ENCODE data around the gene PADI2. TPM values are rescaled to one million over a fixed set of nuclear protein-coding genes. Genes with fewer than 3 reads are reported as not detected.

The PADI2 gene
- total and polyA plus RNA-seq, 2 experiments from 2014 or later, result 1.7 to 4.3 TPM

GRCh38 chr1:17116643-17117042, 2.6 kb downstream of the PADI2 start:
- peaks cover 26% of the 10 kb centered on the region for H3K4me1 Mint-ChIP-seq
- H3K4me2 ChIP-seq, result no peak overlapping the region
- H3K9me3 Mint-ChIP-seq, result no peaks in the 10 kb centered on the region
- ATAC-seq, result no peak
- no peaks in the 10 kb centered on the region for H3K36me3 Mint-ChIP-seq (ENCODE audit: low read depth)
- H3K79me2 ChIP-seq (replicated peaks; ENCODE audit: insufficient read depth), result no peaks in the 10 kb centered on the region
- no peak overlapping the region for H3K4me3 Mint-ChIP-seq
- H3K27me3 Mint-ChIP-seq (ENCODE audit: insufficient read depth, low read depth, poor library complexity), result peaks cover 41% of the 10 kb centered on the region
- H3K9me2 ChIP-seq (ENCODE audit: insufficient read depth), result no peaks in the 10 kb centered on the region
- no peak for TF ChIP-seq JUNB (IDR thresholded peaks at IDR 0.05; ENCODE audit: unreplicated experiment)
- no peak for TF ChIP-seq EZH2phosphoT487 (IDR thresholded peaks at IDR 0.05; ENCODE audit: unreplicated experiment)
- no peak for TF ChIP-seq STAT1 (IDR thresholded peaks at IDR 0.05; ENCODE audit: unreplicated experiment)
- TF ChIP-seq CREB1 (CRISPR knock-in tag; IDR thresholded peaks at IDR 0.05; ENCODE audit: low read depth), result no peak
- no peak for TF ChIP-seq NANOG (IDR thresholded peaks at IDR 0.05; ENCODE audit: borderline replicate concordance)
- TF ChIP-seq ZNF331 (CRISPR knock-in tag; IDR thresholded peaks at IDR 0.05; ENCODE audit: low read depth), result no peak
- H2AFZ ChIP-seq, result no peak overlapping the region
- DNase-seq (ENCODE audit: low spot score), result no peak
- no peak overlapping the region for H3K4me3 ChIP-seq
- no peaks in the 10 kb centered on the region; the same call in 1 of the 2 replicates for H4K20me1 ChIP-seq (replicated peaks; ENCODE audit: insufficient read depth)
- no peak overlapping the region for H3K27ac Mint-ChIP-seq
- H3K36me3 ChIP-seq (ENCODE audit: insufficient read depth), result no peaks in the 10 kb centered on the region
- H3K4me1 ChIP-seq (ENCODE audit: insufficient read depth), result peaks cover 6% of the 10 kb centered on the region; the same call in 1 of the 2 replicates
- H3F3A ChIP-seq (replicated peaks; ENCODE audit: low read depth), result no peaks in the 10 kb centered on the region; the same call in 1 of the 2 replicates
- peaks cover 27% of the 10 kb centered on the region for H3K27me3 ChIP-seq (ENCODE audit: insufficient read depth)
- no peak overlapping the region for H3K27ac ChIP-seq (ENCODE audit: low read depth)

DNA sequence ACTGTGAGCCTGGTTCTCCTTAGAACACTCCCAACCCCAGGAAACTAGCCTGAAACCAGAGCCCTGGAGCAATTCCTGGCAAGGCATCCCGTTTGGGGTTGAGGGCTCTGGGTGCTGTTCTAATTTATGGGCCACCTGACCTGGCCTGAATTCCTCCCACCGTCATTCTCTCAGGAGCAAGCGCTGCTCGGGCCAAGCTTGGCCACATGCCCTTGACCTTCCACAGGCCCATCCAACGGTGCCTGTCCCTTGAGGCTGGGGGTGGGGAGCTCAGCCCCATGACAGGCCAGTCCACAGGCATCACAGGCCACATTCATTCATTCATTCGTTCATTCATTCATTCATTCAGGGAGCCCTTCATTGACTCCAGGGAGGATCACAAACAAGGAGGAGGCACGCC, 5.3 kb downstream of the PADI2 start:
- peaks cover 32% of the 10 kb centered on the region for H3K27me3 Mint-ChIP-seq (ENCODE audit: insufficient read depth, low read depth, poor library complexity)
- DNase-seq (ENCODE audit: low spot score) (no peak), ATAC-seq (no peak)
- Histone ChIP-seq H3K36me3 (ENCODE audit: insufficient read depth) (no peaks in the 10 kb centered on the region), H2AFZ (no peak overlapping the region), H3K4me3 (no peak overlapping the region), H3K4me1 (ENCODE audit: insufficient read depth) (no peaks in the 10 kb centered on the region), H3K27ac (ENCODE audit: low read depth) (no peak overlapping the region), H3K4me2 (no peak overlapping the region), H3K79me2 (replicated peaks; ENCODE audit: insufficient read depth) (no peaks in the 10 kb centered on the region), H3F3A (replicated peaks; ENCODE audit: low read depth) (no peaks in the 10 kb centered on the region), H3K27me3 (ENCODE audit: insufficient read depth) (peaks cover 26% of the 10 kb centered on the region), H3K9me2 (ENCODE audit: insufficient read depth) (no peaks in the 10 kb centered on the region), H4K20me1 (replicated peaks; ENCODE audit: insufficient read depth) (no peaks in the 10 kb centered on the region; the same call in none of the 2 replicates)
- H3K27ac Mint-ChIP-seq, result no peak overlapping the region
- H3K4me1 Mint-ChIP-seq, result peaks cover 7% of the 10 kb centered on the region
- H3K9me3 Mint-ChIP-seq, result no peaks in the 10 kb centered on the region
- H3K36me3 Mint-ChIP-seq (ENCODE audit: low read depth), result no peaks in the 10 kb centered on the region
- TF ChIP-seq, protein P1, sequence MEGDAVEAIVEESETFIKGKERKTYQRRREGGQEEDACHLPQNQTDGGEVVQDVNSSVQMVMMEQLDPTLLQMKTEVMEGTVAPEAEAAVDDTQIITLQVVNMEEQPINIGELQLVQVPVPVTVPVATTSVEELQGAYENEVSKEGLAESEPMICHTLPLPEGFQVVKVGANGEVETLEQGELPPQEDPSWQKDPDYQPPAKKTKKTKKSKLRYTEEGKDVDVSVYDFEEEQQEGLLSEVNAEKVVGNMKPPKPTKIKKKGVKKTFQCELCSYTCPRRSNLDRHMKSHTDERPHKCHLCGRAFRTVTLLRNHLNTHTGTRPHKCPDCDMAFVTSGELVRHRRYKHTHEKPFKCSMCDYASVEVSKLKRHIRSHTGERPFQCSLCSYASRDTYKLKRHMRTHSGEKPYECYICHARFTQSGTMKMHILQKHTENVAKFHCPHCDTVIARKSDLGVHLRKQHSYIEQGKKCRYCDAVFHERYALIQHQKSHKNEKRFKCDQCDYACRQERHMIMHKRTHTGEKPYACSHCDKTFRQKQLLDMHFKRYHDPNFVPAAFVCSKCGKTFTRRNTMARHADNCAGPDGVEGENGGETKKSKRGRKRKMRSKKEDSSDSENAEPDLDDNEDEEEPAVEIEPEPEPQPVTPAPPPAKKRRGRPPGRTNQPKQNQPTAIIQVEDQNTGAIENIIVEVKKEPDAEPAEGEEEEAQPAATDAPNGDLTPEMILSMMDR (conservative IDR thresholded peaks at IDR 0.05; ENCODE audit: low read depth in 2 of 2), result no peak
- TF ChIP-seq, protein P2, sequence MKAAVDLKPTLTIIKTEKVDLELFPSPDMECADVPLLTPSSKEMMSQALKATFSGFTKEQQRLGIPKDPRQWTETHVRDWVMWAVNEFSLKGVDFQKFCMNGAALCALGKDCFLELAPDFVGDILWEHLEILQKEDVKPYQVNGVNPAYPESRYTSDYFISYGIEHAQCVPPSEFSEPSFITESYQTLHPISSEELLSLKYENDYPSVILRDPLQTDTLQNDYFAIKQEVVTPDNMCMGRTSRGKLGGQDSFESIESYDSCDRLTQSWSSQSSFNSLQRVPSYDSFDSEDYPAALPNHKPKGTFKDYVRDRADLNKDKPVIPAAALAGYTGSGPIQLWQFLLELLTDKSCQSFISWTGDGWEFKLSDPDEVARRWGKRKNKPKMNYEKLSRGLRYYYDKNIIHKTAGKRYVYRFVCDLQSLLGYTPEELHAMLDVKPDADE (IDR thresholded peaks at IDR 0.05), result no peak
- TF ChIP-seq JUNB (IDR thresholded peaks at IDR 0.05; ENCODE audit: unreplicated experiment), result no peak
- TF ChIP-seq, protein P3, sequence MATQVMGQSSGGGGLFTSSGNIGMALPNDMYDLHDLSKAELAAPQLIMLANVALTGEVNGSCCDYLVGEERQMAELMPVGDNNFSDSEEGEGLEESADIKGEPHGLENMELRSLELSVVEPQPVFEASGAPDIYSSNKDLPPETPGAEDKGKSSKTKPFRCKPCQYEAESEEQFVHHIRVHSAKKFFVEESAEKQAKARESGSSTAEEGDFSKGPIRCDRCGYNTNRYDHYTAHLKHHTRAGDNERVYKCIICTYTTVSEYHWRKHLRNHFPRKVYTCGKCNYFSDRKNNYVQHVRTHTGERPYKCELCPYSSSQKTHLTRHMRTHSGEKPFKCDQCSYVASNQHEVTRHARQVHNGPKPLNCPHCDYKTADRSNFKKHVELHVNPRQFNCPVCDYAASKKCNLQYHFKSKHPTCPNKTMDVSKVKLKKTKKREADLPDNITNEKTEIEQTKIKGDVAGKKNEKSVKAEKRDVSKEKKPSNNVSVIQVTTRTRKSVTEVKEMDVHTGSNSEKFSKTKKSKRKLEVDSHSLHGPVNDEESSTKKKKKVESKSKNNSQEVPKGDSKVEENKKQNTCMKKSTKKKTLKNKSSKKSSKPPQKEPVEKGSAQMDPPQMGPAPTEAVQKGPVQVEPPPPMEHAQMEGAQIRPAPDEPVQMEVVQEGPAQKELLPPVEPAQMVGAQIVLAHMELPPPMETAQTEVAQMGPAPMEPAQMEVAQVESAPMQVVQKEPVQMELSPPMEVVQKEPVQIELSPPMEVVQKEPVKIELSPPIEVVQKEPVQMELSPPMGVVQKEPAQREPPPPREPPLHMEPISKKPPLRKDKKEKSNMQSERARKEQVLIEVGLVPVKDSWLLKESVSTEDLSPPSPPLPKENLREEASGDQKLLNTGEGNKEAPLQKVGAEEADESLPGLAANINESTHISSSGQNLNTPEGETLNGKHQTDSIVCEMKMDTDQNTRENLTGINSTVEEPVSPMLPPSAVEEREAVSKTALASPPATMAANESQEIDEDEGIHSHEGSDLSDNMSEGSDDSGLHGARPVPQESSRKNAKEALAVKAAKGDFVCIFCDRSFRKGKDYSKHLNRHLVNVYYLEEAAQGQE (IDR thresholded peaks at IDR 0.05; ENCODE audit: unreplicated experiment), result no peak
- no peak for TF ChIP-seq NANOG (IDR thresholded peaks at IDR 0.05; ENCODE audit: borderline replicate concordance)
- no peak for TF ChIP-seq EZH2phosphoT487 (IDR thresholded peaks at IDR 0.05; ENCODE audit: unreplicated experiment)
- no peak for TF ChIP-seq ZNF331 (CRISPR knock-in tag; IDR thresholded peaks at IDR 0.05; ENCODE audit: low read depth)
- H3K4me3 Mint-ChIP-seq, result no peak overlapping the region
